Endothelial cell of umbilical vein (primary cell): ENCODE measurements around the gene TSEN15.

Source experiments
- FOS ChIP-seq: IDR thresholded peaks from 2 replicates; pipeline ENCODE4 v1.6.1; 2011; ENCODE audit warnings: mild to moderate bottlenecking, low read length, moderate library complexity, borderline replicate concordance; ENCODE audit not compliant: insufficient read depth
- POLR2A ChIP-seq: IDR thresholded peaks from 2 replicates; pipeline ENCODE4 v1.6.1; 2012; ENCODE audit warnings: low read depth, mild to moderate bottlenecking, control low read depth, low read length
- TF ChIP-seq, protein P1 (sequence below), 2 donors: IDR thresholded peaks; 1 replicate in 1 of 2; 2 replicates in 1 of 2; pipeline ENCODE4 v1.5.1; 2011; ENCODE audit warnings: low read length in 2 of 2, mild to moderate bottlenecking in 2 of 2, moderate library complexity in 2 of 2, control low read depth in 1 of 2, inconsistent platforms in 1 of 2, low read depth in 1 of 2; ENCODE audit not compliant: insufficient read depth in 1 of 2; ENCODE audit errors: extremely low read depth in 1 of 2

DNA sequence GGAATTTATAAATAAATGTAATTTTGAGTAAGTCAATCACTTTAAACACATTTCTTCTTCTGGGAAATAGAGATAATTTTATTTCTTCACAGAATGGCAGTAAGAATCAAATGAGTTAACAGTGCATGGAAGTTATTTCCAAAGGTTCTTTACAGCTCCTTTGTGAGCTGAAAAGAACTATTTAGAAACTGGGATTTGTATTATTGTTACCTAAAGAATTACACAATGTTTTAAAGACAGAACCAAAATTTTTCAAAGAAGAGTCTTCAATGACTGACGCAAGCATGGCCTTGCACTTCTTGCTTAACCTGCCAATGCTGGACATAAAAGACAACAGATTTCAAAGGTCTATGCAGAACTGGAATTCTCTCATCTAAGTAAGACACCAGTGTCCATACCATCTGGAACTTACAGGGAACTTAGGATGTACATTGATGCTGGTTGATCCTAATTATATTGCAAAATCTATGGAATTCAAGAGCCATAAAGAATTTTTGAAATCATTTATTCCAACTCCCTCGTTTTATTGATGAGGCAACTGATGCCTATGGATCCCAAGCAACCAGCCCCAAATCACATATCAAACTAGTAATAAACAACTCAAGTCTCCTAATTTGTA lies 16.7 kb upstream of the TSEN15 start:
- TF ChIP-seq FOS (no peak), POLR2A (no peak)
- TF ChIP-seq, protein P1, sequence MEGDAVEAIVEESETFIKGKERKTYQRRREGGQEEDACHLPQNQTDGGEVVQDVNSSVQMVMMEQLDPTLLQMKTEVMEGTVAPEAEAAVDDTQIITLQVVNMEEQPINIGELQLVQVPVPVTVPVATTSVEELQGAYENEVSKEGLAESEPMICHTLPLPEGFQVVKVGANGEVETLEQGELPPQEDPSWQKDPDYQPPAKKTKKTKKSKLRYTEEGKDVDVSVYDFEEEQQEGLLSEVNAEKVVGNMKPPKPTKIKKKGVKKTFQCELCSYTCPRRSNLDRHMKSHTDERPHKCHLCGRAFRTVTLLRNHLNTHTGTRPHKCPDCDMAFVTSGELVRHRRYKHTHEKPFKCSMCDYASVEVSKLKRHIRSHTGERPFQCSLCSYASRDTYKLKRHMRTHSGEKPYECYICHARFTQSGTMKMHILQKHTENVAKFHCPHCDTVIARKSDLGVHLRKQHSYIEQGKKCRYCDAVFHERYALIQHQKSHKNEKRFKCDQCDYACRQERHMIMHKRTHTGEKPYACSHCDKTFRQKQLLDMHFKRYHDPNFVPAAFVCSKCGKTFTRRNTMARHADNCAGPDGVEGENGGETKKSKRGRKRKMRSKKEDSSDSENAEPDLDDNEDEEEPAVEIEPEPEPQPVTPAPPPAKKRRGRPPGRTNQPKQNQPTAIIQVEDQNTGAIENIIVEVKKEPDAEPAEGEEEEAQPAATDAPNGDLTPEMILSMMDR (IDR thresholded peaks at IDR 0.05; ENCODE audit: extremely low read depth in 1 of 2, insufficient read depth in 1 of 2, low read depth in 1 of 2, low read length in 2 of 2), result no peak
